Right atrium auricular region (tissue), 2 donors: ENCODE results near the gene USP3. TPM values are rescaled to one million over a fixed set of nuclear protein-coding genes. Genes with fewer than 3 reads are reported as not detected.

Source experiments
- DNase-seq: peaks from one replicate; pipeline ENCODE4 v3.0.0-alpha.2; 2019; ENCODE audit warnings: low spot score
- H3K27ac ChIP-seq, 2 donors: fragments of 200-600 bp; sonication (generic); 1 replicate in 1 of 2; 2 replicates in 1 of 2; pipeline ENCODE4 v1.5.1; 2016 to 2019
- H3K27me3 ChIP-seq, 2 donors: fragments of 200-600 bp; sonication (generic); one replicate each; pipeline versions ENCODE4 v1.5.1 to v1.6.0; 2017 to 2019
- H3K36me3 ChIP-seq: fragments of 200-600 bp; sonication (generic); one replicate; pipeline ENCODE4 v1.5.1; 2016
- H3K4me1 ChIP-seq, 2 donors: fragments of 200-600 bp; sonication (generic); one replicate each; pipeline versions ENCODE4 v1.5.1 to v1.6.0; 2017 to 2019
- H3K4me3 ChIP-seq, 2 donors: fragments of 200-600 bp; sonication (generic); 1 replicate in 1 of 2; 2 replicates in 1 of 2; pipeline ENCODE4 v1.5.1; 2017 to 2019; ENCODE audit warnings: mild to moderate bottlenecking in 1 of 2, moderate library complexity in 1 of 2
- H3K9me3 ChIP-seq, 2 donors: fragments of 200-600 bp; sonication (generic); one replicate each; pipeline ENCODE4 v1.5.1; 2019
- total RNA-seq, 2 donors: library from RNA; depleted of rRNA; stranded (reverse); fragments of >200 nt; gene quantifications; one replicate each; pipeline ENCODE4 v1.1.0, GENCODE V29; 2016
- TF ChIP-seq, protein P1 (sequence below), 2 donors: fragments of 200-600 bp; sonication (generic); IDR thresholded peaks; one replicate each; pipeline ENCODE4 v1.5.1; 2019; ENCODE audit warnings: antibody characterized with exemption in 2 of 2

The USP3 gene
- total RNA-seq, 2 donors from 2014 or later: 12.3 to 18.5 TPM

DNA sequence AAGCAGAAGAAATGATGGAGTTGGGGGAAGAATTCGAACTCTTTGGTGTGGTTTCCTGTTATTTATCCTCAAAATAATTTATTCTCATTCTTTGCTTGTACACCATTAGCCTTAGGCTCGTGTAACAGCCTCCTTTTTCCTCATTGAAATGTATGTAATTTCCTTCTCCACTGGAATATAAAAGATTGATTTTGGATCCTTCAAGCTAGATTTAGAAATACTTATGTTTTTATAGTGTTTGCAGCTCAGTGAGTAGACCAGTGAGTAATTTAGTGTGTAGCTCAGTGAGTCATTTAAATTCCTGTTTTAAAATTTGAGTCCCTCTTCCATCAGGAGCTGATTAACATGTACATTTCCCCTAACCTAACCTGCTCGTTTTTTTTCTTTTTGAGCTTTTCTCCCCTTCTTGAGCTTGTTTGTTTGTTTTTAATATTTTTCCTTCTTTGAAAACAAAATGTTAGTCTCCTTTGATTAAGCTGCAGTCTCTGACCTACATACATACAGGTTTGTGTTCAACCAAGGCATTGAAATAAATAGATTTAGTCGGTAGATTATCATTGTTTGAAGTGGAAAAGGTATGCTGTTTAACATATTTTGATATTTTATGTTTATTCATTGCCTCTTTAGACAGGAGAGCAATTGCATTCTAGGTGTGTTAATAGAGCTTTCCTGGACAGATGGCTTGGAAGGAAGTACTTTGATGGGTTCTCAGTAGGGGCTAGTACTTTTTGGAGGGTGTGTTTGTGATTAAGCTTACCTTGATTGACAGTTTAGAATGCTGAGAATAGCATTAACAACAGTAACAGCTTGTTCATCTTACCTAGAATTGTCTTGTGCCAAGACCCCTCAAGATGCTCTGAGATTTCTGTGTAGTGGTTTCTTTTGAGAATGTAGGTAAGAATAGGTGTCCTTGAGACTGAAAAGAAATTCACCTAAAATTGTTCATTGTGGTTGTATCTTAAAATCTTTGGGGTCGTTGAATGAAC, 5.9 kb downstream of the USP3 start:
- Histone ChIP-seq H3K4me1 (peaks cover 0 to 41% of the 10 kb centered on the region in 2 donors), H3K9me3 (no peaks in the 10 kb centered on the region), H3K27me3 (no peaks in the 10 kb centered on the region), H3K4me3 (no peak overlapping the region), H3K36me3 (no peaks in the 10 kb centered on the region), H3K27ac (no peak overlapping the region)
- no peak for DNase-seq
- TF ChIP-seq, protein P1, sequence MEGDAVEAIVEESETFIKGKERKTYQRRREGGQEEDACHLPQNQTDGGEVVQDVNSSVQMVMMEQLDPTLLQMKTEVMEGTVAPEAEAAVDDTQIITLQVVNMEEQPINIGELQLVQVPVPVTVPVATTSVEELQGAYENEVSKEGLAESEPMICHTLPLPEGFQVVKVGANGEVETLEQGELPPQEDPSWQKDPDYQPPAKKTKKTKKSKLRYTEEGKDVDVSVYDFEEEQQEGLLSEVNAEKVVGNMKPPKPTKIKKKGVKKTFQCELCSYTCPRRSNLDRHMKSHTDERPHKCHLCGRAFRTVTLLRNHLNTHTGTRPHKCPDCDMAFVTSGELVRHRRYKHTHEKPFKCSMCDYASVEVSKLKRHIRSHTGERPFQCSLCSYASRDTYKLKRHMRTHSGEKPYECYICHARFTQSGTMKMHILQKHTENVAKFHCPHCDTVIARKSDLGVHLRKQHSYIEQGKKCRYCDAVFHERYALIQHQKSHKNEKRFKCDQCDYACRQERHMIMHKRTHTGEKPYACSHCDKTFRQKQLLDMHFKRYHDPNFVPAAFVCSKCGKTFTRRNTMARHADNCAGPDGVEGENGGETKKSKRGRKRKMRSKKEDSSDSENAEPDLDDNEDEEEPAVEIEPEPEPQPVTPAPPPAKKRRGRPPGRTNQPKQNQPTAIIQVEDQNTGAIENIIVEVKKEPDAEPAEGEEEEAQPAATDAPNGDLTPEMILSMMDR (IDR thresholded peaks at IDR 0.05): no peak

DNA sequence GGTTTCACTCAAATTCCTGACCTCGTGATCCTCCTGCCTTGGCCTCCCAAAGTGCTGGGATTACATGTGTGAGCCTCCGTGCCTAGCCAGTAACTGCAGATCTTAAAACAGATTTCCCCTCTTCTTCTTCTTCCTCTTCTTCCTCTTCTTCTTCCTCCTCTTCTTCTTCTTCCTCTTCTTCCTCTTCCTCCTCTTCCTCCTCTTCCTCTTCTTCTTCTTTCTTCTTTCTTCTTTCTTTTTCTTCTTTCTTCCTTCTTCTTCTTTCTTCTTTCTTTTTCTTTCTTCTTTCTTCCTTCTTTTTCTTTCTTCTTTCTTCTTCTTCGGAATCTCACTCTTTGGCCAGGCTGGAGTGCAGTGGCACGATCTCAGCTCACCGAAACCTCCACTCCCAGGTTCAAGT, 7.8 kb downstream of the USP3 start:
- Histone ChIP-seq H3K4me3 (no peak overlapping the region), H3K27ac (no peak overlapping the region), H3K36me3 (no peaks in the 10 kb centered on the region), H3K9me3 (no peaks in the 10 kb centered on the region), H3K27me3 (no peaks in the 10 kb centered on the region), H3K4me1 (peaks cover 0 to 46% of the 10 kb centered on the region in 2 donors)
- DNase-seq: no peak
- TF ChIP-seq, protein P1 (IDR thresholded peaks at IDR 0.05): no peak

DNA sequence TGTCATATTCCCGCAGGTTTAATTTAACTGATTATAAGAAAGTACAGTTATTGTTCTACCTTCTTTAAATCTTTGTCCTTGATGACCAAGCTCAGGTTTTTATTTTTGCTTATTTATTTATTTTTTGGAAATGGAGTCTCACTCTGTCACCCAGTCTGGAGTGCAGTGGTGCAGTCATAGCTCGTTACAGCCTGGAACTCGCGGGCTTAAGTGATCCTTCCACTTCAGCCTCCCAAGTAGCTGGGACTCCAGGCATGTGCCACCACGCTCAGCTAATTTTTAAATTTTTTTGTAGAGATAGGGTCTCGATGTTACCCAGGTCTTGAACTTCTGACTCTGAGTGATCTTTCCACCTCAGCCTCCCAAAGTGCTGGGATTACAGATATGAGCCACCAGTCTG, 8.9 kb downstream of the USP3 start:
- peaks cover 0 to 46% of the 10 kb centered on the region in 2 donors for H3K4me1 ChIP-seq
- no peaks in the 10 kb centered on the region for H3K27me3 ChIP-seq
- TF ChIP-seq, protein P1 (IDR thresholded peaks at IDR 0.05): no peak
- H3K9me3 ChIP-seq: no peaks in the 10 kb centered on the region
- no peak overlapping the region for H3K27ac ChIP-seq
- H3K4me3 ChIP-seq: no peak overlapping the region
- no peak for DNase-seq
- no peaks in the 10 kb centered on the region for H3K36me3 ChIP-seq

DNA sequence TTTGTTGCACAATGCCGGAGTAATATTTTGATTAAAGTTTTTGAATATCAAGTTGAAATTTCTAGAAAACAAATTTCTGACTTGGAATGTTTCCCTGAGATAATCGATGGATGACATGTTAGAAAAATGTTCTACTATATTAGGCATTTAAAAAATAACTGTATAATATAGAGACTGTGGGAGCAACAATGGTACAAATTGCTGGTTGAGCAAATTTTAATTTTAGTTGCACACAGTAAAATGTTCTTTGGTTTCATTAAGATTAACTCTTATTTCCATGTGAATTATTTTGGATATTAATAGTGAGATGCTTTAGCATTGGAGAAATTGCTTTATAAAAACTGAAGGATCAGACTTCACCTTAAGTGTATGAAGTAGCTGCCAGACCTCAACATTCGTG, 9.3 kb downstream of the USP3 start:
- H3K9me3 ChIP-seq: no peaks in the 10 kb centered on the region
- DNase-seq: no peak
- no peaks in the 10 kb centered on the region for H3K36me3 ChIP-seq
- no peak overlapping the region for H3K27ac ChIP-seq
- H3K4me3 ChIP-seq: no peak overlapping the region
- peaks cover 0 to 46% of the 10 kb centered on the region in 2 donors for H3K4me1 ChIP-seq
- TF ChIP-seq, protein P1 (IDR thresholded peaks at IDR 0.05): no peak
- H3K27me3 ChIP-seq: no peaks in the 10 kb centered on the region

DNA sequence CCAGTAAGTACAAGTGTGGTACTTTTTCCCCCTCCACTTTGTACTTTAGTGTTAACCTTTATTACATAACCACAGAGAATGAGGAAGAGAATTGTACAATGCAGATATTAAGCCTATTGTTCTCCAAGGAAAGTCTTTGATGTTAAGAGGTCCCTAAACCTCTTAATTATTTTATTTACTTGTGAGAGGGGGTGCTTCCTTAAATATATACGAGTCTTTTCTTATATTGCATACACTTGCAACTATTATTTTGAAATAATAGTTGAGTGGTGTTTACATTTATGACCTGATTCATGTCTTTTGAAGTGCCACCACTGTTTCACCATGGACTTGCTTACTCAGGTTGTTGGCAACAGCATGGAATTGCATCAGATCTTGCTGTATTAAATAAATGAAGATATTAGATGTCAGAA, 10.1 kb downstream of the USP3 start:
- Histone ChIP-seq H3K27ac (no peak overlapping the region), H3K4me1 (peaks cover 0 to 41% of the 10 kb centered on the region in 2 donors)

More for the DNA sequence above, 10.1 kb downstream of the USP3 start:
- Histone ChIP-seq H3K9me3 (no peaks in the 10 kb centered on the region), H3K36me3 (no peaks in the 10 kb centered on the region), H3K4me3 (no peak overlapping the region), H3K27me3 (no peaks in the 10 kb centered on the region)
- no peak for DNase-seq
- TF ChIP-seq, protein P1 (IDR thresholded peaks at IDR 0.05): no peak
